DMS53 (cell line): ENCODE data around the gene SPACA4.
"Not testable (repeated sequence)": the region's sequence is repeated elsewhere in the genome, so short reads cannot be mapped to it uniquely, and the experiment has no call there.

ENCODE experiments used
- DNase-seq: peaks from one replicate; lab custom pipeline; 2025; lab: John Stamatoyannopoulos, UW

The SPACA4 gene

GRCh38 chr19:48618916-48619691, 12.6 kb downstream of the SPACA4 start, which contains the start of the genes RPL18 and SPHK2:
Gene RPL18 (minus strand): TSS chr19:48619178. CDS start chr19:48619143, 35 bp downstream.
Gene SPHK2 (plus strand): TSS chr19:48619506. CDS start chr19:48620515, 1,009 bp downstream.
- peak; percentile 100 for DNase-seq

- DNase-seq: peak; percentile 64
Measured at GRCh38 chr19:48619692-48620585, 13.4 kb downstream of the SPACA4 start.

GRCh38 chr19:48623556-48624066, 17.1 kb downstream of the SPACA4 start:
- peak; percentile 49 for DNase-seq

GRCh38 chr19:48624067-48624594, 17.6 kb downstream of the SPACA4 start:
- peak; percentile 99 for DNase-seq

GRCh38 chr19:48624791-48625723, 18.5 kb downstream of the SPACA4 start:
- DNase-seq: peak; percentile 69

DNA sequence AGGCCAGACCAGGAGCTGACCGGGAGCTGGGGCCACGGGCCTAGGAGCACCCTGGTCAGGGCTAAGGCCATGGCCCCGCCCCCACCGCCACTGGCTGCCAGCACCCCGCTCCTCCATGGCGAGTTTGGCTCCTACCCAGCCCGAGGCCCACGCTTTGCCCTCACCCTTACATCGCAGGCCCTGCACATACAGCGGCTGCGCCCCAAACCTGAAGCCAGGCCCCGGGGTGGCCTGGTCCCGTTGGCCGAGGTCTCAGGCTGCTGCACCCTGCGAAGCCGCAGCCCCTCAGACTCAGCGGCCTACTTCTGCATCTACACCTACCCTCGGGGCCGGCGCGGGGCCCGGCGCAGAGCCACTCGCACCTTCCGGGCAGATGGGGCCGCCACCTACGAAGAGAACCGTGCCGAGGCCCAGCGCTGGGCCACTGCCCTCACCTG, 19.4 kb downstream of the SPACA4 start:
- DNase-seq: no peak

GRCh38 chr19:48627201-48627864, 20.8 kb downstream of the SPACA4 start:
- DNase-seq: peak; percentile 34

- no peak for DNase-seq
Measured at GRCh38 chr19:48627865-48628314, 21.3 kb downstream of the SPACA4 start.

DNA sequence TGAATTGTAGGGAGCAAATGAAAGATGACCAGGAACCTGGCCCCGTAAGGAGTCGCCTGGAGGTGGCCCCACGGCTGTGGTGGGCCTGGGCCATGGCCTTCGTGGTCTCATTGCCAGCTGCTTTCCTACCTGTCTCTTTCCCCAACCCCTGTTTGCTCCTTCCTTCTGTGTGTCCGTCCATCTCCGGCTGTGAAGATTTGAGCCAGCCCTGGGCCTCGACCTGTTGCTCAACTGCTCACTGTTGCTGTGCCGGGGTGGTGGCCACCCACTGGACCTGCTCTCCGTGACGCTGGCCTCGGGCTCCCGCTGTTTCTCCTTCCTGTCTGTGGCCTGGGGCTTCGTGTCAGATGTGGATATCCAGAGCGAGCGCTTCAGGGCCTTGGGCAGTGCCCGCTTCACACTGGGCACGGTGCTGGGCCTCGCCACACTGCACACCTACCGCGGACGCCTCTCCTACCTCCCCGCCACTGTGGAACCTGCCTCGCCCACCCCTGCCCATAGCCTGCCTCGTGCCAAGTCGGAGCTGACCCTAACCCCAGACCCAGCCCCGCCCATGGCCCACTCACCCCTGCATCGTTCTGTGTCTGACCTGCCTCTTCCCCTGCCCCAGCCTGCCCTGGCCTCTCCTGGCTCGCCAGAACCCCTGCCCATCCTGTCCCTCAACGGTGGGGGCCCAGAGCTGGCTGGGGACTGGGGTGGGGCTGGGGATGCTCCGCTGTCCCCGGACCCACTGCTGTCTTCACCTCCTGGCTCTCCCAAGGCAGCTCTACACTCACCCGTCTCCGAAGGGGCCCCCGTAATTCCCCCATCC, 22.1 kb downstream of the SPACA4 start:
- no peak for DNase-seq

GRCh38 chr19:48629297-48629598, 22.7 kb downstream of the SPACA4 start:
- DNase-seq: no peak

- DNase-seq: peak; percentile 98
Measured at GRCh38 chr19:48629599-48630295, 23.2 kb downstream of the SPACA4 start.

GRCh38 chr19:48630296-48631063, 23.9 kb downstream of the SPACA4 start:
- DNase-seq: peak; percentile 91

GRCh38 chr19:48631225-48631624, 24.7 kb downstream of the SPACA4 start:
- DNase-seq: peak; percentile 84

- not testable (repeated sequence) for DNase-seq
Measured at GRCh38 chr19:48632286-48632685, 25.7 kb downstream of the SPACA4 start.

DNA sequence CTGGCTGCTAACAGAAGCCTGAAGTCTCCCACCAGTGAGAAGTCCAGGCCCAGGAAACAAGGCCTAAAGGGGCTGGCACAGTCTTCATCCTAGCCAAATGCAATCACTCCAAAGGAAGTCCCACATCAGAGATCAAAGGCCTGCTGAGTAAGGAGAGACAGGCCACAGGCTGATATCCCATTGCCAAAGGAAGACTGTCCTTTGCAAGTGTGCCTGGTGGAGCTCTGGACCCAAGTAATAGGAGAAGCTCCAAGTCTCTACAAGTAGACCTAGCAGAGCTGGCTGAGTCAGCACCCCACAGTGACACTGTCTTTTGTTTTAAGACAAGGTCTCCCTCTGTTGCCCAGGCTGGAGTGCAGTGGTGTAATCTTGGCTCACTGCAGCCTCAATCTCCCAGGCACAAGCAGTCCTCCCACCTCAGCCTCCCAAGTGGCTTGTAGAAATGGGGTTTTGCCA, 26.2 kb downstream of the SPACA4 start:
- no peak for DNase-seq

- DNase-seq: no peak
Measured at GRCh38 chr19:48633148-48634035, 26.9 kb downstream of the SPACA4 start.

DNA sequence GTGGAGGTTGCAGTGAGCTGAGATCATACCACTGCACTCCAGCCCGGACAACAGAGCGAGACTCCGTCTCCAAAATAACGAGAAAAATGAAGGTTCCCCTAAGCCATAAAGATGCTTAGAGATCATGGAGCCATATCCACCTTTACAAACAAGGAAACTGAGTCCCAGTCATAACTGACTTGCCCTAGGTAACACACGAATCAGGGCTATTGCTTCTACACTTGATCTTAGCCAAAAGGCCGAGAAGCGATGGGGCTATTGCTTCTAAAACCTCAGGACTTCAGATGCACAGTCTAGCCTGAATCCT, 27.4 kb downstream of the SPACA4 start:
- DNase-seq: no peak
